Omental fat pad (tissue), 4 donors: ENCODE data around the gene UBE2J1. TPM values are rescaled to one million over a fixed set of nuclear protein-coding genes. Genes with fewer than 3 reads are reported as not detected.

Experiments
- ATAC-seq: fragments of 150-250 bp; one replicate; pipeline ENCODE4 v1.9.1; 2016; ENCODE audit warnings: mild to moderate bottlenecking, moderate library complexity; ENCODE audit not compliant: low FRiP score
- DNase-seq: peaks from one replicate; pipeline ENCODE4 v3.0.0-alpha.2; 2019; ENCODE audit warnings: low spot score
- CTCF ChIP-seq, 3 donors: fragments of 450-650 bp; IDR thresholded peaks; one replicate each; pipeline ENCODE4 v1.5.1; 2016 to 2017; ENCODE audit warnings: antibody characterized with exemption in 3 of 3, mild to moderate bottlenecking in 3 of 3, moderate library complexity in 2 of 3
- total RNA-seq, 4 donors: library from RNA; depleted of rRNA; stranded (reverse); fragments of >200 nt; gene quantifications; one replicate each; pipeline ENCODE4 v1.1.0, GENCODE V29; 2016

The UBE2J1 gene
- total RNA-seq, 4 donors from 2014 or later = 32.3 to 62.2 (median 39.8) TPM

- ATAC-seq (no peak), DNase-seq (no peak)
- TF ChIP-seq CTCF (IDR thresholded peaks at IDR 0.05) = no peak
Observed at GRCh38 chr6:89378628-89379027, 26.1 kb upstream of the UBE2J1 start.

- ATAC-seq (no peak), DNase-seq (no peak)
- TF ChIP-seq CTCF (IDR thresholded peaks at IDR 0.05) = no peak
Observed at GRCh38 chr6:89375427-89376267, 23.1 kb upstream of the UBE2J1 start.

- DNase-seq (no peak), ATAC-seq (no peak)
- TF ChIP-seq CTCF (IDR thresholded peaks at IDR 0.05) = no peak
Observed at GRCh38 chr6:89372506-89372901, 20.0 kb upstream of the UBE2J1 start.

- ATAC-seq (peak; percentile 80), DNase-seq (peak; percentile 44)
- TF ChIP-seq CTCF (IDR thresholded peaks at IDR 0.05) = peak in 1 of 3 donors; percentile 50
Observed at GRCh38 chr6:89371849-89372505, 19.5 kb upstream of the UBE2J1 start.

GRCh38 chr6:89368999-89369398 lies 16.5 kb upstream of the UBE2J1 start:
- TF ChIP-seq CTCF (IDR thresholded peaks at IDR 0.05) = no peak
- ATAC-seq (peak; percentile 90), DNase-seq (peak; percentile 32)

- peak; percentile 67 for ATAC-seq
- peak in 2 of 3 donors; percentile 15 to 38 for TF ChIP-seq CTCF (IDR thresholded peaks at IDR 0.05)
Observed at GRCh38 chr6:89368107-89368506, 15.6 kb upstream of the UBE2J1 start.

More at GRCh38 chr6:89368107-89368506, 15.6 kb upstream of the UBE2J1 start:
- DNase-seq = peak; percentile 58
